Ramos (cell line): ENCODE results near the gene AKAP3.

Experiments used
- in situ Hi-C: fragments of 300-500 bp; cut with MboI; formaldehyde crosslinking; loops from one replicate; pipeline ENCODE4 v1.14.3; 2022; ENCODE audit warnings: low sequenced_read_pairs; ENCODE audit not compliant: unreplicated experiment

AKAP3 gene

GRCh38 chr12:4648501-4649357 lies at the start of gene AKAP3, which contains the start of gene NDUFA9:
TSS of gene AKAP3 (minus strand) at chr12:4649051. CDS start at chr12:4638196, 10,855 bp downstream.
TSS of gene NDUFA9 (plus strand) at chr12:4649114. CDS start at chr12:4649127, 13 bp downstream.
- in situ Hi-C loops = no loop called here

GRCh38 chr12:4690760-4691159 lies 41.9 kb upstream of the AKAP3 start:
- in situ Hi-C loops = no loop called here

GRCh38 chr12:4685317-4685716 lies 36.5 kb upstream of the AKAP3 start:
- in situ Hi-C loops = no loop called here

GRCh38 chr12:4681732-4682131 lies 32.9 kb upstream of the AKAP3 start:
- in situ Hi-C loops = no loop called here

- in situ Hi-C loops = no loop called here
Observed at GRCh38 chr12:4679711-4680110, 30.9 kb upstream of the AKAP3 start.

- in situ Hi-C loops = no loop called here
Observed at GRCh38 chr12:4665236-4665635, 16.4 kb upstream of the AKAP3 start.

GRCh38 chr12:4663971-4664505 lies 15.2 kb upstream of the AKAP3 start:
- in situ Hi-C loops = no loop called here

GRCh38 chr12:4653691-4654090 lies 4.8 kb upstream of the AKAP3 start:
- in situ Hi-C loops = no loop called here

GRCh38 chr12:4653257-4653656 lies 4.4 kb upstream of the AKAP3 start:
- in situ Hi-C loops = no loop called here

- in situ Hi-C loops = no loop called here
Observed at GRCh38 chr12:4649358-4649661, 459 bp upstream of the AKAP3 start.

- in situ Hi-C loops = no loop called here
Observed at GRCh38 chr12:4648104-4648500, 749 bp downstream of the AKAP3 start.

- in situ Hi-C loops = no loop called here
Observed at GRCh38 chr12:4645023-4645422, 3.8 kb downstream of the AKAP3 start.

- in situ Hi-C loops = no loop called here
Observed at GRCh38 chr12:4643747-4644146, 5.1 kb downstream of the AKAP3 start.

- in situ Hi-C loops = no loop called here
Observed at GRCh38 chr12:4630262-4630661, 18.6 kb downstream of the AKAP3 start.

- in situ Hi-C loops = no loop called here
Observed at GRCh38 chr12:4628406-4628805, 20.4 kb downstream of the AKAP3 start.

GRCh38 chr12:4626543-4626942 lies 22.3 kb downstream of the AKAP3 start:
- in situ Hi-C loops = no loop called here

- in situ Hi-C loops = no loop called here
Observed at GRCh38 chr12:4621511-4621910, 27.3 kb downstream of the AKAP3 start.

GRCh38 chr12:4615667-4616066 lies 33.2 kb downstream of the AKAP3 start:
- in situ Hi-C loops = no loop called here

- in situ Hi-C loops = no loop called here
Observed at GRCh38 chr12:4610481-4610880, 38.4 kb downstream of the AKAP3 start.

- in situ Hi-C loops = no loop called here
Observed at GRCh38 chr12:4609071-4609470, 39.8 kb downstream of the AKAP3 start.

GRCh38 chr12:4607056-4607455 lies 41.8 kb downstream of the AKAP3 start:
- in situ Hi-C loops = no loop called here

- in situ Hi-C loops = no loop called here
Observed at GRCh38 chr12:4604684-4605193, 44.1 kb downstream of the AKAP3 start.
